Stomach (tissue), 9 donors: ENCODE results near the gene GRAMD4. TPM values are rescaled to one million over a fixed set of nuclear protein-coding genes. Genes with fewer than 3 reads are reported as not detected.

Experiments
- DNase-seq, 2 donors: peaks; one replicate each; pipeline versions ENCODE4 v3.0.0 to v3.0.0-alpha.2; 2013 to 2019
- H3K27ac ChIP-seq, 5 donors: fragments of 200-600 bp in 4 of 5; sonication (generic) in 4 of 5; one replicate each; pipeline ENCODE4 v1.5.1; 2013 to 2019; ENCODE audit warnings: mild to moderate bottlenecking in 1 of 5, moderate library complexity in 1 of 5
- H3K27me3 ChIP-seq, 3 donors: fragments of 200-600 bp; sonication (generic); one replicate each; pipeline ENCODE4 v1.5.1; 2017 to 2019; ENCODE audit warnings: mixed run types in 1 of 3
- H3K36me3 ChIP-seq, 4 donors: fragments of 200-600 bp; sonication (generic); 1 replicate in 3 of 4; 2 replicates in 1 of 4; pipeline ENCODE4 v1.5.1; 2016 to 2019
- H3K4me1 ChIP-seq, 4 donors: fragments of 200-600 bp; sonication (generic); one replicate each; pipeline ENCODE4 v1.5.1; 2016 to 2019
- H3K4me3 ChIP-seq, 4 donors: fragments of 200-600 bp; sonication (generic) in 3 of 4; one replicate each; pipeline ENCODE4 v1.5.1; 2016 to 2019; ENCODE audit warnings: mild to moderate bottlenecking in 1 of 4
- H3K9me3 ChIP-seq, 4 donors: fragments of 200-600 bp; sonication (generic); one replicate each; pipeline ENCODE4 v1.5.1; 2016 to 2019
- CTCF ChIP-seq, 7 experiments: fragments of 450-650 bp in 4 of 7; fragments of 200-600 bp in 3 of 7; sonication (generic) in 3 of 7; IDR thresholded peaks; one replicate each; pipeline ENCODE4 v1.5.1; 2016 to 2019; ENCODE audit warnings: antibody characterized with exemption in 7 of 7, control low read depth in 2 of 7, mild to moderate bottlenecking in 1 of 7
- EP300 ChIP-seq: sonication (generic); formaldehyde crosslinking; IDR thresholded peaks from one replicate; pipeline ENCODE4 v1.6.1; 2017; ENCODE audit warnings: antibody characterized with exemption
- POLR2A ChIP-seq, 4 donors: fragments of 450-650 bp; IDR thresholded peaks; one replicate each; pipeline ENCODE4 v1.6.1; 2016; ENCODE audit warnings: antibody characterized with exemption in 4 of 4, control low read depth in 2 of 4, mild to moderate bottlenecking in 1 of 4, moderate library complexity in 1 of 4
- POLR2AphosphoS5 ChIP-seq, 3 donors: sonication (generic); formaldehyde crosslinking; IDR thresholded peaks; one replicate each; pipeline ENCODE4 v1.6.1; 2016; ENCODE audit warnings: antibody characterized with exemption in 3 of 3
- WGBS, 5 donors: extraction: QIAGEN DNeasy Blood & Tissue Kit in 3 of 5; methylation state at CpG; one replicate each; pipeline versions ENCODE4 v1.1.5 to v1.1.7; 2013 to 2018; 5-methylcytosine and 5-hydroxymethylcytosine counted together
- intact Hi-C: fragments of 100-400 bp; cut with DNase I; formaldehyde crosslinking; loops from one replicate; pipeline ENCODE4 v1.15.1; 2023; ENCODE audit warnings: low total_unique reads
- polyA plus RNA-seq, 3 donors: library from polyadenylated mRNA; stranded (reverse); fragments of 200-250 nt; gene quantifications; one replicate each; pipeline ENCODE4 v1.2.3, GENCODE V29; 2013
- total RNA-seq, 5 donors: library from RNA; depleted of rRNA; stranded (reverse); fragments of >200 nt; gene quantifications; one replicate each; pipeline versions ENCODE4 v1.1.0 to v1.2.3, GENCODE V29; 2014 to 2016
- donor health status: healthy with polysubstance abuse.
- donor health status: Bipolar disorder and iron deficiency.
- donor health status: healthy.

Gene GRAMD4
- total and polyA plus RNA-seq, 8 donors: 7.4 to 452 (median 21.0) TPM

GRCh38 chr22:46578824-46579561, 41.2 kb upstream of the GRAMD4 start:
- no peaks in the 10 kb centered on the region for H3K27me3 ChIP-seq
- no peak for TF ChIP-seq POLR2AphosphoS5 (IDR thresholded peaks at IDR 0.05)
- no peak for TF ChIP-seq EP300
- no peak for TF ChIP-seq POLR2A (IDR thresholded peaks at IDR 0.05)
- TF ChIP-seq CTCF (IDR thresholded peaks at IDR 0.05): no peak
- peak overlapping the region; percentile 80 to 88 (median 83) for H3K27ac ChIP-seq
- intact Hi-C loops: no loop called here
- peak overlapping the region; percentile 5 to 74 (median 69) for H3K4me3 ChIP-seq
- peaks cover 81 to 90% (median 89%) of the 10 kb centered on the region in 4 donors for H3K4me1 ChIP-seq
- no peaks in the 10 kb centered on the region for H3K36me3 ChIP-seq
- DNase-seq: peak; percentile 57 to 69
- H3K9me3 ChIP-seq: no peaks in the 10 kb centered on the region
- 34 to 46% (median 37%) methylated on average over 13 to 15 of the region's 15 CpGs for WGBS, 5 donors

GRCh38 chr22:46579751-46580449, 40.3 kb upstream of the GRAMD4 start:
- intact Hi-C loops: no loop called here
- peak in 1 of 2 donors; percentile 7 for DNase-seq
- Histone ChIP-seq H3K27ac (peak overlapping the region; percentile 80 to 88 (median 83)), H3K9me3 (no peaks in the 10 kb centered on the region), H3K4me1 (peaks cover 80 to 90% (median 89%) of the 10 kb centered on the region in 4 donors), H3K4me3 (peak overlapping the region in 1 of 4 donors; percentile 74), H3K27me3 (no peaks in the 10 kb centered on the region), H3K36me3 (no peaks in the 10 kb centered on the region)
- 60 to 76% (median 72%) methylated on average over 11 to 14 of the region's 14 CpGs for WGBS, 5 donors
- TF ChIP-seq POLR2AphosphoS5 (IDR thresholded peaks at IDR 0.05): no peak
- TF ChIP-seq CTCF (IDR thresholded peaks at IDR 0.05): no peak
- no peak for TF ChIP-seq POLR2A (IDR thresholded peaks at IDR 0.05)
- no peak for TF ChIP-seq EP300

- no peak overlapping the region for H3K4me3 ChIP-seq
- peaks cover 68 to 90% (median 87%) of the 10 kb centered on the region in 4 donors for H3K4me1 ChIP-seq
- intact Hi-C loops: no loop called here
- no peaks in the 10 kb centered on the region for H3K36me3 ChIP-seq
- H3K27me3 ChIP-seq: no peaks in the 10 kb centered on the region
- no peaks in the 10 kb centered on the region for H3K9me3 ChIP-seq
- TF ChIP-seq CTCF (IDR thresholded peaks at IDR 0.05) (no peak), POLR2A (IDR thresholded peaks at IDR 0.05) (no peak), POLR2AphosphoS5 (IDR thresholded peaks at IDR 0.05) (no peak), EP300 (no peak)
- H3K27ac ChIP-seq: peak overlapping the region; percentile 80 to 88 (median 83)
- no peak for DNase-seq
- 33 to 54% (median 46%) methylated on average over 13 of the region's 13 CpGs for WGBS, 5 donors
Measured at GRCh38 chr22:46580940-46581537, 39.1 kb upstream of the GRAMD4 start.

GRCh38 chr22:46581538-46582244, 38.5 kb upstream of the GRAMD4 start:
- no peak for DNase-seq
- peaks cover 64 to 92% (median 89%) of the 10 kb centered on the region in 4 donors for H3K4me1 ChIP-seq
- TF ChIP-seq EP300: no peak
- TF ChIP-seq POLR2A (IDR thresholded peaks at IDR 0.05): no peak
- TF ChIP-seq CTCF (IDR thresholded peaks at IDR 0.05): no peak
- TF ChIP-seq POLR2AphosphoS5 (IDR thresholded peaks at IDR 0.05): no peak
- H3K27me3 ChIP-seq: no peaks in the 10 kb centered on the region
- 33 to 61% (median 58%) methylated on average over 10 to 14 of the region's 14 CpGs for WGBS, 5 donors
- no peaks in the 10 kb centered on the region for H3K36me3 ChIP-seq
- H3K27ac ChIP-seq: peak overlapping the region; percentile 80 to 88 (median 82)
- intact Hi-C loops: no loop called here
- H3K9me3 ChIP-seq: no peaks in the 10 kb centered on the region
- peak overlapping the region in 1 of 4 donors; percentile 3 for H3K4me3 ChIP-seq
